HuH-7.5 (cell line): ENCODE measurements around the gene CCL3.
"Not testable (repeated sequence)": the region's sequence is repeated elsewhere in the genome, so short reads cannot be mapped to it uniquely, and the experiment has no call there.

Experiments
- DNase-seq: peaks from one replicate; pipeline ENCODE4 v3.0.0; 2011; ENCODE audit warnings: low spot score

The CCL3 gene

GRCh38 chr17:36085765-36086164 lies 4.2 kb downstream of the CCL3 start:
- DNase-seq: no peak

- not testable (repeated sequence) for DNase-seq
These were observed 6.3 kb downstream of the CCL3 start for GRCh38 chr17:36083691-36084090.

GRCh38 chr17:36082482-36083120 lies 7.3 kb downstream of the CCL3 start:
- not testable (repeated sequence) for DNase-seq

DNA sequence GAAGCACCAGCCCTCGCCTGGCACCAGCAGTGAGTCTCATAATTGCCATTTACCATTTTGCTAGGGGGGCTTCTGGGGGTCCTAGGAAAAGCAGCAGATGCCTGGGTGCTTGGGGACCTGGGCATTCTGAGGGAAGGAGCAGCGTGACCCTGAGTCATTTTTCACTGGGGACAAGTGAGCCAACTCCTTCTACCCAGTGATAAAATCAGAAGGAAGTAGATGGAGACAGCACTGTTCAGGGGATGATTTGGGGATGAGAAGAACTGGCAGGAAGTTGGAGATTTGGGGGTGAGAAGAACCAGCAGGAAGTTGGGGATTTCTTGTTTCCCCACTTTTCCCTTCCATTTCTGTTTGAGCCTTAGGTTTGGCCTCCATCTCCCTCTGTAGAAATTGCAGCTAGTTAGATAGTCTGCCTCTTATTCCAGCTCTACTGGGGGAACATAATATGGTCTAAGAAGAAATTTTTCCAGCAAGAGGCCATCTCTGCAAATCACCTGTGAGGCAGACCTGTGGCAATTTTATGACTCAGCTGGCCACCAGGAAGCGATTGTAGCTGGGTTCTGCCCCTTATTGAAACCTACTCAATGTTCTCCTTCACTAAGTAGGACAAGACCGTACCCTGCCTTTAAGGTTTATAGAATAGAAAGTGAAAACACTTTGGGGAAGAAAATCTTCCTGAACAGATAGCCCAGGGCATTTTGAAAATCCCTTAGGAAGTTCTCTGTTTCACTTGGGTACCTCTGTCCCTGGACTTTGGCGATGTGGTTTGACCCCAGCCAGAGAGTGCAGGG lies 8.1 kb downstream of the CCL3 start:
- not testable (repeated sequence) for DNase-seq

- DNase-seq: no peak
These were observed 15.6 kb downstream of the CCL3 start for GRCh38 chr17:36074365-36074764.

DNA sequence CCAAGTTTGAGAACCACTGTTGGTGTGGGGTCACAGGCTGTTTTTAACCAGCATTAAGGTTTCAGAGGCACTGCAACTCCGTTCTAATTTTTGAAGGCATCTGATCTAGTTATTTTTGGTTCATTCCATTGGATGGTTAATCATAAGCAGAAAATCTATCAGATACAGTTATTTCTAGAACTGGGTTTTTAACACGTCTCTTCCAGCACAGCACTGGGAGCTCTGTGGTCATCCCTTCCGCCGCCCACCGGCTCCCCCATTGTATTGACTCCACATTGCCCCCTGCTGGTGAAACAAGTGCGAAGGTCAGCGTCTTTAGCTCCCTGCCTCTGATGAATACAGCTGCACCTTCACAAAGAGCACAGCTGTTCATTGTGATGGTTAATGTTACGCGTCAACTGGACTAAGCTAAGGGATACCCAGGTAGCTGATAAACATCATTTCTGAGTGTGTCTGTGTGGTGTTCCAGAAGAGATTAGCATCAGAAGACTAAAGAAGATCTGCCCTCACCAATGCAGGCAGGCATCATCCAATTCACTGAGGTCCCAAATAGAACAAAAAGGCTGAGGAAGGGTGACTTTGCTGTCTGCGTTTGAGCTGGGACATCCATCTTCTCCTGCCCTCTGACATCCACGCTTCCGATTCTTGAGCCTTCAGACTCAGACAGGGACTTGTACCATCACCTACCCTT lies 17.4 kb downstream of the CCL3 start:
- DNase-seq: peak; percentile 36

DNA sequence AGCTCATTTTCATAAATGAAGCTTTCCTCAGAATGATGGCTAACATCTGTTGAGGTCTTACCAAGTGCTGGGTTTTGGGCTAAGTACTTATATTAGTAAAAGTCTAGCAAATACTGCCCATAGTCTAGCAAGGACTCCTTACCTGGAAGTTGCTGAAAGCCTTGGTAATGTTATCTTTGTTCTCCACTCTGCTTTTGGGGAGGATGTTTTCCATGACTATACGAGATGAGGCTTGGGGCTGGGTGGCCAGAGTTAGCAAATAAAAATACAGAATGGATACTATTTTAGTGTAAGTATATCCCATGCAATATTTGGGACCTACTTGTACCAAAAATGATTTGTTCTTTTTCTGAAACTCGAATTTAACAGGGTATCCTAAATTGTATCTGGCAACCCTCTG lies 18.2 kb downstream of the CCL3 start:
- DNase-seq: no peak

DNA sequence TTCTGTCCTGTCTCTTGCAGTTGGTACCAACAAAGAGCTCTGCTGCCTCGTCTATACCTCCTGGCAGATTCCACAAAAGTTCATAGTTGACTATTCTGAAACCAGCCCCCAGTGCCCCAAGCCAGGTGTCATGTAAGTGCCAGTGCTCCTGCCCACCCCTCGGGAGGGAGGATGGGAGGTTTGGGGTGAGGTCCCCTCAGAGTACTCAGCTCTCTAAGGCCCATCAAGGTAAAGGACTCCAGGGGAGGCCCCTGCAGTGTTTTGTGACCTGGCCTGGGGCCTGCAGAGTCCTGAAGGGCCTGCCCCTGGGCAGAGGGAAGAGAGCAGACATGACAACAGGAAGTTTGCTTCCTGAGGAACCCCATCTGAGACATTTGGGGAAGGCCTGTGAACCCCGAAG lies 19.5 kb downstream of the CCL3 start:
- no peak for DNase-seq

DNA sequence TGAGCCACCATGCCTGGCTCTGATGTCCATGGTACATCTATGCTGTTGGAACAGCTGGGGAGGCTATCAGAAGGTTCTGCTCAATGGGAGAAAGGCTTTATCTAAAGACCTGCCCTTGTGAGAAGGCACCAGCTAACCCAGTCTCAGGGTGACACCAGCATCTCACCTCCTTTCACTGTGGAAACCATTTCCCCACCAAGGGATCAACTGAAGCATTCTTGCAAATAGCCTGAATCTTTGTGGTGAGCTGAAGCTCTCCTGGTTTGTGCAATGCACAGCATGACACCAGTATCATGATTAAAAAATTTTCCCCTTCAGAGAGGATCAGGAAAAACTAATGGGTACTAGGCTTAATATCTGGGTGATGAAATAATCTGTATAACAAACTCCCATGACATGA lies 20.8 kb downstream of the CCL3 start:
- DNase-seq: no peak

- DNase-seq: no peak
These were observed 21.4 kb downstream of the CCL3 start for GRCh38 chr17:36068524-36068923.

DNA sequence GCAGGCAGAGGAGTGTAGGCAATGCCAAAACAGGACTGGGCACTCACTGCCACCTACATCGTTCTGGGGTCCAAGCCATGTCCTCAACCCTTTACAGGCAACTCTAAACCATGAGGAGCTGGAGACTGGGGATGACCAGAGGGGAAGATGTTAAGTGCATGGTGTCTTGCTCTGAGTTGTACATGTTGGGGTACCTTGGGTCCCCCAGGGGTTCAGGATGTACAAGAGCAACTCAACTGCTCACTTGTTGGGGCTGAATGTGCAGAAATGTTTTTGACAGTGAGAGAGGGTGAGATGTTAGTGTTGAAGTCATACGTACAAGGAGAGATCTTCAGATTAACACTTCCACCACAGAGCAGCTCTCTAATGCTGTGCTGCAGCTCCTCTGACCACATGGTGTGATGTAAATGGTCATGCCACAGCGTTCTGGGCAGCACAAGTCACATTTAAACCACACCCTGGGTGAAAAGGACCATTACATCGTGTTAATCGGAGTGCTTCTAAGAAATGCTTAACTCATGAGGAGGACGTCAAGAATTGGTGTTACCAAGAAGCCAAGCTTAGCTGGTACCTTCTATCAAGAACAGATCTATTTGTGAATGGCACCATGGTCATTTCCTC lies 23.5 kb downstream of the CCL3 start:
- no peak for DNase-seq

- DNase-seq: no peak
These were observed 26.0 kb downstream of the CCL3 start, which contains the start of gene CCL18 for GRCh38 chr17:36063786-36064541. Gene CCL18, plus strand, starts transcription at chr17:36064272. Its CDS starts 71 bp downstream, at chr17:36064343.

GRCh38 chr17:36060816-36061215 lies 29.1 kb downstream of the CCL3 start:
- no peak for DNase-seq

DNA sequence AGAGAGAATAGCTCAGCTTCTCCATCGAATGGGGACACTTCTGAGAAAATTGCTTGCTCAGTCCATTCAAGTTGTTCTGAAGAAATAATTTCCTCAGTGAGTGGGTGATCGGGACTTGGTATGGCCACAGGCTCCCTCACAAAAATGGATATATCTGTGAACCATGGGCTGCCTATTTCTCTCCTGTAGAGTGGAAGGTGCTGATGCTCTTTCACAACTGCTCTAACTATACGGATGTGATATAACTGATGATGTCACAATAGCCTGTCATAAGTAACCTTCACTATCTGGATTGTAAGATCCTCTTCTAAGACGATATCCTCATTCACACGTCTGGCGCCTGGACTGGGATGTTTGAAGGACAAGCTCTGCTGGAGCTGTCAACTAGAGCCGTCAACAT lies 30.5 kb downstream of the CCL3 start:
- DNase-seq: no peak

GRCh38 chr17:36057911-36058310 lies 32.0 kb downstream of the CCL3 start:
- no peak for DNase-seq

DNA sequence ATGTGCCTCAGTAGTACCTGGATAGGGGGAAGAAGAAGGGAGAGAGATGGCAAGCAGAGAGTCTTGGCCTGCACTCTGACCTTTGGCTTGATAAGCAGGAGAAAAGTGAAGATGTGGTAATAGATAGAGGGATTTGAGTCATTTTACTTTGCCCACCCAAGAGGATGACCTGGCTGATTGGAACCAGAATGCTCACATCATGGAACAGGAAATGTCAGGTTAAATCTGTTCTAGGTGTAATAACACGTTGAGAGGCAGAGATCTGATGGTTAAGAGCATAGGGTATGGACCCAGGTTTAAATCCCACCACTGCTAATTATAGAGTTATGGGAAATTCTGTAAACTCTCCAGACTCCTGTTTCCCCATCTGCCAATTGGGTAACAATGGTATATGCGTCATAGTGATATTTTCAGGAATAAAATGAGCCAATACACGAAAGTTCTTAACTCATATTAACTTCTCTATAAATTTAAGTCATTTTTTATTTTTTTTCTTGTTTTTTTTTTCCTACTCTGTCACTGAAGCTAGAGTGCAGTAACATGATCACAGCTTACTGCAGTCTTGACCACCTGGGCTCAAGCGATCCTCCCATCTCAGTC lies 33.9 kb downstream of the CCL3 start:
- no peak for DNase-seq

- DNase-seq: no peak
These were observed 34.8 kb downstream of the CCL3 start for GRCh38 chr17:36055171-36055570.

GRCh38 chr17:36049643-36050042 lies 40.3 kb downstream of the CCL3 start:
- DNase-seq: no peak

DNA sequence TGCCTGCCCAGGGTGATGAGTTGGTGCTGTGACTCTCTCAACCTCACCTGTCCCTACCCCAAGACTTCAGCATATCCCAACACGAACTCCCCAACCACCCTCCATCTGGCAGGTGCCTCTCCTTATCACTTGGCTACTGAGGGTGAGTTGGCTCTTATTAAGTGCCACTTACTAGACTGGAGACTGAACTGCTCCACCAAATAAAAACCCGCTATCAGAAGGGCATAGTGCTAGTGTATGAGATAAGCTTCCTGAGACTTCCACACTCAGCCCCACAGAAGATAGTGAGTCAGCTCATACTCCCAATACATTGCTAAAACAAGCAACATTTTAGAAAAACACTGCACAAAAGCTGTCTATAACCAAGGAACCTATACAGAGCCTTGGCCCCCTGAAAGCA lies 41.9 kb downstream of the CCL3 start:
- DNase-seq: no peak
